Activated CD4-positive, alpha-beta T cell treated with anti-CD3 and anti-CD28 coated beads, Interleukin-2, amount 50 U/mL, for 48 hours (primary cell): ENCODE data around the gene NEK11.

Experiments used
- DNase-seq, 2 experiments: peaks; one replicate each; pipeline ENCODE4 v3.0.0-alpha.2; 2020

The NEK11 gene

DNA sequence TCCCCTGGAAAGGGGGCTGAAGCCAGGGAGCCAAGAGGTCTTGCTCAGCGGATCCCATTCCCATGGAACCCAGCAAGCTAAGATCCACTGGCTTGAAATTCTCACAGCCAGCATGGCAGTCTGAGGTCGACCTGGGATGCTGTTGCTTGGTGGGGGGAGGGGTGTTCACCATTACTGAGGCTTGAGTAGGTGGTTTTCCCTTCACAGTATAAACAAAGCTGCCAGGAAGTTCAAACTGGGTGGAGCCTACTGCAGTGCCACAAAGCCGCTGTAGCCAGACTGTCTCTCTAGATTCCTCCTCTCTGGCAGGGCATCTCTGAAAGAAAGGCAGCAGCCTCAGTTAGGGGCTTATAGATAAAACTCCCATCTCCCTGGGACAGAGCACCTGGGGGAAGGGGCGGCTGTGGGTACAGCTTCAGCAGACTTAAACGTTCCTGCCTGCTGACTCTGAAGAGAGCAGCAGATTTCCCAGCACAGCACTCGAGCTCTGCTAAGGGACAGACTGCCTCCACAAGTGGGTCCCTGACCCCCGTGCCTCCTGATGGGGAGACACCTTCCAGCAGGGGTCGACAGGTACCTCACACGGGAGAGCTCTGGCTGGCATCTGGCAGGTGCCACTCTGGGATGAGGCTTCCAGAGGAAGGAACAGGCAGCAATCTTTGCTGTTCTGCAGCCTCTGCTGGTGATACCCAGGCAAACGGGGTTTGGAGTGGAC lies 15.8 kb downstream of the NEK11 start:
- DNase-seq, result peak in 1 of 2 experiments; percentile 16

DNA sequence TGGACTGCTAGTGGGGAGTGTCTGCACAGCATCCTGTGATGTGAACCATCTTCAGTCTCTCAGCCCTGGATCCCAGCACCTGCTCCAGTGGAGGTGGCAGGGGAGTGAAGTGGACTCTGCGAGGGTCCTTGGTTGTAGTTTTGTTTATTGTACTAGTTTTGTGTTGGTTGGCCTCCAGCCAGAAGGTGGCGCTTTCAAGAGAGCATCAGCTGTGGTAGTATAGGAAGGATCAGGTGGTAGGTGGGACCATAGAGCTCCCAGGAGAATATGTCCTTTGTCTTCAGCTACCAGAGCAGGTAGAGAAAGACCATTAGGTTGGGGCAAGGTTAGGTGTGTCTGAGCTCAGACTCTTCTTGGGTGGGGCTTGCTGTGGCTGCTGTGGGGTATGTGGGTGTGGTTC lies 20.9 kb downstream of the NEK11 start:
- DNase-seq, result no peak

DNA sequence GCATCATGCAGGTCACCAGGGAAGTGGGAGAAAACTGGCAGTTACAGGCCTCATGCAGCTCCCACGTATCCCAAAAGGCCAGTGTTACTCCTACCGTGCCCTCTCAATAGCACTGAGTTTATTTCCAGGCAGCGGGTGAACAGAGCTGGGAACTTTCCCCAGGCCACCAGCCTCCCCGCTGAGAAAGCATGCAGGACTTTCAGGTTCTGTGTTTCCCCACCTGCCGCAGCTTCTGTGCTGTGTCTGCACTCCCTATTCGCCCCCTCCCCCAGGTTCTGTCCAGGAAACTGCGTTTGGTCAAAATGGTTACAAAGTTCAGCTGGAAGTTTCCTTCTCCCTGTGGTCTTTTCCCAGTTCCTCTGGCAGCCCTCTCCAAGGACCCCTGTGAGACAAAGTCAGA lies 21.4 kb downstream of the NEK11 start:
- DNase-seq, result no peak

DNA sequence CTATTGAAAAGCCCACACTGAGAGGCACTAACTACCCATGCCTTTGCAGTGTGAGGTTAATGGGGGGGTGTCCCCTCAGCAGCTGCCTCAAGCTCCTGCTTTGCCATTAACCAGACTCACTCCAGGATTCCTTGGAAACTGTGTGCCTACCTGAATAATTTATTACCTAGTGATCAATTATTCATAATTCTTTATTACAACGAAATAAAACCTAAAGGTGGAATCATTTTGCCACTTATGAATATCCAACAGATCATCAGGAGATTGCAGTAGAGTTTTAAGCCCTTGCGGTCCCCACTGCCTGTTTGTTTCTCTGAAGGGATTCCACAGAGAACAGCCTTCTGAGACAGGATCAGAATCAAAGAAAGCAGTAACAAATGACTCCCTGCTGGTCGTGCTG lies 23.3 kb downstream of the NEK11 start:
- no peak for DNase-seq

DNA sequence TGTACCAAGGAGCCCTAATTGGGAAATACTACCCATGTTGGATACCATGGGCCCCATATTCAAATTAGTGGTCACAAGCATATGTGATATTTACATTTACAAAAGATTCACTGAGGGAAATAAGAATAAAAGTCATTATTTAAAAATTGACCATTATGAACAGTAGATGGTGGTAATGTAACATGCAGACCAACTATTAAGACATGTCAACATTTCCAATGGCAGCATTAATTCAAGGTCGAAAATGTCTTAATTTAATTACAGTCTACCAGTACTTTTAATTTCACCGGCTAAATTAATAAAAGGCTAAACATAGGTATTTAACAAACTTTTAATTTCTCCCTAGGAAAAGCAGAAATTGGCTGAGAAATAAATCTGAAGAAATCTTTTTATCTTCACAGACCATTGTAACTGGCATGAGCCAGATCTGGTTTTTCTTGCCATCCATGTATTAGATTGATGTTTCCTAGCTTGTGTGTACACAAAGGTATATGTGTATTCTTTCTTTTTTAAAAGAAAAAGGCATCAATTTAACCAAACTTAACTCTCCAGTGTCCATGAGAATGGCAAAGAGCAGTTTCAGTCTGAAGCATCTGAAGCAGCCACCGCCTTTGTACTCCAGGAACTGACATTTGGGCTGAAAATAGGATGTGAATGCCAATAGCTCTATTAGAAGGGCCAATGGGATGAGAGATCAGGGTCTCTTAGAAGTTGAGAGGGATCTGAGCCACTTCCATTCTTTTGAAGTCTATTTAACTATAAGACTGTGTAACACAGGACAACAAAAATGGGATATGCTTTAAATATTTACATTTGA lies 26.6 kb downstream of the NEK11 start:
- DNase-seq, result no peak

DNA sequence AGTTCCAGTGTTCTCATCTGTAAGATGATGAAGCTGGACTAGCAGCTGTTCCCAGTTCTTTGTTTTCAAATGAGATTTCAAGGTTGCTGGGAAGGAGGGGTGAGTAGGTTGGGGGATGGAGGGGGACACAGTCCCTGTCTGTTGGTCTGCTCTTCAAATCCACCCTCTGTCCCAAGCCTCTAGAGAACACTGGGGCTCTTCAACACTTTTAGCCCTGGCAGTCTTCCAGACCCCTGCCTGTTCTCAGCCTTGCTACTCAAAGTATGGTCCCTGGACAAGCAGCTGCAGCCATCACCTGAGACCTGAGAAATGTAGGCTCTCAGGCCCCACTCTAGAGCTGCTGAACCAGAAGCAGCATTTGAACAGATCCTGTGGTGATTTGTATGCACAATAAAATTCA lies 41.3 kb downstream of the NEK11 start:
- DNase-seq, result no peak

DNA sequence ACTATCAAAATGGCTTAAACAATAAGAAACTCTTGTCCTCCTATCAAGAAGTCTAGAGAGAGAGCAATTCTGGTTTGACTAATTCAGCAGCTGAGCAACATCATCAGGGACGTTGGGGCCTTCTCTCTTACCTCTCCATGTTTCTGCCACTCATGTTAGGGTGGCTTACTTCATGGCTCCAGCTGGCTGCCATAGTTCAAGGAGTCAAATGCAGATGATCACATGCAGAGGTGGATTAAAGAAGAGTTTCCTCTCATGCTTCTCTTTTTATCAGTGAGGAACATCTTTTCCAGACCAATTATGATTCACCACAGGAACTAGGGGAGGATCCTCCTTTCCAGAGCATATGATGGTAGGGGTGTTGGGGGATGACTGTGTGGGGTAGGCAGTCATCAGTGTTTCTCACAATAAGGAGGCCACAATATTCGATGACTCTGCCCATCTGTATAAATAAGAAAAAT lies 45.5 kb downstream of the NEK11 start:
- no peak for DNase-seq

DNA sequence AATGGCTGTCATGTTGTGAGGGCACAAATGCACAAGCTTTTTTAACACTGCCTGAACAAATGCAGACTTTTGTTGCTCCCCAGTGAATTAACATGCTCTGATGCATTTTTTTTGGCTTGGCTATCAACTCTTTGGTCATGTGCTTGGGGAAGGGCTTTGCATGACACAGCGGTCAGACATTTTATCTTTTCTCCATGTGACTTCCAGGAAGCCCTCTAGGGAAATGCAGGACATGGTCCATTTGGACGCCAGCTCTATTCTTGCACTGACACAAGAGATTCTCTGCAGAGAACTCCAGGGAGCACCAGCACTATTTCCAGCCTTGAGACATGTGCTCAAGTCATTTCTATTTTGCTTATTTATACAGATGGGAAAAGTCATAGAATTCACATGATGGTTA lies 46.2 kb downstream of the NEK11 start:
- no peak for DNase-seq

DNA sequence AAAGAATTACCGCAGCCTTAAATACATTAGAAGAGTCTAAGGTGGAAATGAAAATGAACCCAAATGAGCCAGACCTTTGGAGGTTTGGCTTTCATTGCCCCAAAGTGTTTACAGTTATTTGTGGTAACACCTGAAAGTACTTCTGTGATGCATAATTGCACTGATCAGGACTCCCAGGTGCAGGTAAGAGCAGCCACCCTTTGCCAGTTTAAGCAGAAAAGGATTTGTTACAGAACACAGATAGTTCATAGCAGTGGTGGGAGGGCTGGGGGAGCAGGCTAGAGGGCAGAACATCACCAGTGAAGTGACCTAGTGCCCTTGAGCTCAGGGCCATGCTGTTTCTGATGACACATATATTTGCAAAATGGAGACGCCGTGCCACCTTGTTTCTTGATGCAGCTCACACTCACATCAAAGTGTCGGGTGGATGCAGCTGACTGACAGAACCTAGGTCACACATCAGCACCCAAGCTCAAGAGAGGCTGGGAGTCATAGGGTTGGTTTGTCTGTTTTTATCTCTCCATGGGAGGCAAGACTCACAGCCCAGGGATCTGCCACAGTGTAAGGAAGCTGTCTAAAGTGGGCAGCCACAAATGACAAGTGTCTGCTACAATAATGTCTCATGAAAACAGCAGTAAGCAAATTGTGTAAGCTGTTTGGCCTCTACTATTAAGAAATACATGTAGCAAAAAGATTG lies 49.1 kb downstream of the NEK11 start:
- no peak for DNase-seq

DNA sequence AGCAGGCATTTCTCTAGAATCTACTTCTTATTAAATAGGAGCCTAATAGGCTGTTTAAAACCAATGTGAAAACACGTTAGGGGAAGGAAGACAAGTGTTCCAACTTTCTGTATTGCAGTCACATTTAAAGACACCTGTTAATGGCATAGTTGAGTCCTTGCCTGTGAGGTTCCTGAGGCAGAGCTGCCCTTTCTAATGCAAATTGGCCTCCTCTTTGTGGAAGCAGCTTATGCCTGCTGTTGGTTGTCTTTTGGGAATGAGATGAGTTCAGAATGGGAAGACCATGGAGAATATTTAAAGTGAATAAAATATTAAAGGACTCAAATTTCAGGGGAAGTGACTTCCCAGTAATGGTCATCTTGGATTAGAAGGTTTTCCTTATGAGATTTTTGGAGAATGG lies 51.2 kb downstream of the NEK11 start:
- DNase-seq, result no peak

DNA sequence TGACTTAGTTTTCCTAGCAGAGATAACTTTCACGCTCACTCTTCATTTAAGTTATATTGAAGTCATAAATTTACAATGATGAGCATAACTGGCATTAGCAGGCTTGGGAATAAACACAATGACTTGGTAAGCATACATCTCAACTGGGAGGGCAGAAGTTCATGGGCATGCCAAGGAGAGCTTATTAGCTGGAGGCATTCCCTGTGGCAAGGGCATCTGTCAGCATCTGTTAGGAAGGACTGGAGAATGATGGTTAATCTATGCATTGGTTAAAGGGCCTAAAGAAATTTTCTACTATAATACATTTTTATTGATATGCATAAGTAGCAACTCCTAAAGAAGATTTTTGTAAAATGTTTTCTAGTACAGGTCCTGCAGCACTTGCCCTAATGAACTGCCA lies 52.4 kb downstream of the NEK11 start:
- DNase-seq, result no peak

DNA sequence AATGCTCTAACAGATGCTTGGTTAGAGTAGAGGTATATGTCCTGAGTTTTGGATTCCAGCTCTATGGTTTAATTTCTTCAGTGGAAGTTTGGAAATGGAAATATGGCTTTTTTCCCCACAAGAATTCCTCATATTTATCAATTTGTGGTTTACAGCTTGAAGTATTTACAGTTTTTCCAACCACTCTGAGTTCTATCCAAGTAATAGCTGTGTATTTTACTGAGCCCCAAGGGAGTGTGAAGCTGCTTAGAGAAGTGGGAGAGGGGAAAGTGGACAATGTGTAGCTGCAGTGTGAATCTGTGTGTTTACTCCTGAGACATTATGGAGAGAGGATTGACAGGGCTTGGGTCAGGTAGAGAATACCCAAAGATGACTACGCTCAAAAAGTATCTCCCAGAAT lies 54.5 kb downstream of the NEK11 start:
- no peak for DNase-seq

DNA sequence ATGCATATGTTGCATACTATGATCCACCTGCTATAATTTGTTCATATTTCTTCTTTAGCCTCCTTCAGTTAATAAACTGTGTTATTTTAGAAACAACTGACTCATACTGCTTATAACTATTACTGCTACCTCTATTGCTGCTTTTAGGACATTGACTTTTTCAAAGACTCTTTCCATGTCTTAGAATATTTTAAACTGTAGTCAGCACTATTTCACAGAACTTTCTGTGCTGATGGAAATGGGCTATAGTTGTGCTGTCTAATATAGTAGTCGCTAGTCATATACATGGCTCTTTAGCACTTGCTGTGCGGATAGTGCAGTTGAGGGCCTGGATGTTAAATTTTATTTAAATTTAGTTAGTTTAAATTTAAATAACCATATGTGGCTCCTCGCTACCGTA lies 55.6 kb downstream of the NEK11 start:
- DNase-seq, result no peak

DNA sequence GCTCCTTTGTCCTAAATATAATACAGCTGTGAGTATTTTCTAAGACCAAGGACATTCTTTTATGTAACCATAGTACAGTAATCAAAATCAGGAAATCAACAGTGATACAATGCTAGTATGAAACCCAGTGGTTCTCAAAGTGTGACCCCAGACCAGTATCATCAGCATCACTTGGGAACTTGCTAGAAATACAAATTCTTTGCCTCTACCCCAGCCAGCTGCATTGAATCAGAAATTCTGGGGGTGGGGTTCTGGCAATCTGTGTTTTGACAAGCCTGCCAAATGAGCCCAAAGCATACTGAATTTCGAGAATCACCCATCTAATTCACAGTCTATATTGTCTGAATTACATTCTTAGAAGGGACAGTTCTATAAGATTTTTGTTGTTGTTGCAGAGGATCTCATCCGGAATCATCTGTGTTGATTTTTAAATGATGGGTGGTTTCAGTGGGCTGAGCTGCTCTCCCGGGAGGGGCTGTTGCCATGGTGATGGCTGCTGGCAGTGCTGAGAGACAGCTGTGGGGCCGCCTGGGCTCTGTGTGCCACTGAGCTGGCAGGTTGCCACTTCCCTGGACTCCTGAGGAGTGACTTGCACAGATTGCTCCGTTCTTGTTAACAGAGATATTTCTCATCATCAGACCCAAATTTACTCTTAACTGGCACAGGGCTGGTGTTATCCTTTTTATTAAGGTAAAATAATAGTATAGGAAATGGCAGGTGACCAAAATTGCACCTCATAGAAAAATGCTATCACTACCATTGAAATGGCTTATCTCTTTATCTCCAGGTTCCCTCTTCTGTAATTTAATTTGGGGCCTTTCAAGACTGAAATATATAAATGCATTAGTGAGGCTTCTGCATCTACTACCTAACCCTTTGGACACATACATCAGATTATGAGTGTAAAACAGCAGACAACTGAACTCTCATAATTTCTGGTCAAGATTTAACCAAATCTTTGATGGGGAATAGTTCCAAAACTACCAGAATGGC lies 56.5 kb downstream of the NEK11 start:
- DNase-seq, result no peak

DNA sequence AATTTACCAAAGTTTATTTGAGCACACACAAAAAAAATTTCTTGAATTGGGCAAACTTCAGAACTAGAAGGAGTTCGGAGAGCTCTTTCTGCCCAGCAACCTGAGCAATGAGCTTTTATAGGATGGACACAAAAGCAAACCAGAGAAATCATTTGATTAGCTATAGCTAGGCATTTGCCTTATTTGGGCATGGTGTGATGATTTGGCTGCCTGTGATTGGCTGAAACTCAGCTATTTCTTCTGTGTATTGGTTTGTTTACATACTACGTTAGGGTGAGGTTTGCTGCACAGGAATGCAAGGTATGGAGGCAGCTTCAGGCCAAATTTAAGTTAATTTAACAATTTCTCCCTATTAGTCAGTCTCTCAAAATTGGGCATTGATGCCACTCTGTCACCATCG lies 65.1 kb downstream of the NEK11 start:
- DNase-seq, result no peak

DNA sequence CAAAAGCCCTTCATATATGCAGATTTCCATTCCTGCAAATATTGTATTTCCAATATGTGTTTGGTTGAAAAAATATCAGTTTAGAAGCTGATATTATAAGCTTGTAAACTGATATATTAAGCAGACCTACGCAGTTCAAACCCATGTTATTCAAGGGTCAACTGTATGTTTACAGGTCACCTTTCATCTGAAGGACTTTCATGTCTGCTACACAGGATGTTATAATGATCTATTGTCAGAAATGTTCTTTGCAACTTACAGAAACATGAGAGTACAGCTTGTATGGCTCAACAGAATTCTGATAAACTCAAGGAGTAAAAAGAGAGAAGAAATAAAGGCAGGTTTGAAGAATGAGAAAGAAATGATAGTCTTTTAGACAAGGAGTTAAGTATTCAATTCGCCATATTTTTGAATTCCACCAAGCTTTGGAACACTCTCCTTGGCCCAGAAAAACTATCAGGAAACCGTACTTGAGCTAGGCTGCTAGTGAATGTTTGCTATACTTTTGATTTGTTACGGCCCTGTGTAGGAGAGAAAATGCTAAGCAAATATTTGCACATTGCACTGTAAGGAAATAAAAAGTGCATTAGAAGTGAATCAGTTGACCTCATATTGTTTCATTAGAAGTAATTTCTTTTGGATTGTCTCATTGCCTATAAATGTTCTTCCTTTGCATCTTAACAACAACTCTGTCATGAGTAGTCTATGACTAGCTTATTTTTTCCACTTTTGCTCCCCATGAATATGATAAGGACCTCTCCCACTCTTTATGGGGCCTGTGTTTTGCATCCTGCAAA lies 81.2 kb downstream of the NEK11 start:
- DNase-seq, result no peak

DNA sequence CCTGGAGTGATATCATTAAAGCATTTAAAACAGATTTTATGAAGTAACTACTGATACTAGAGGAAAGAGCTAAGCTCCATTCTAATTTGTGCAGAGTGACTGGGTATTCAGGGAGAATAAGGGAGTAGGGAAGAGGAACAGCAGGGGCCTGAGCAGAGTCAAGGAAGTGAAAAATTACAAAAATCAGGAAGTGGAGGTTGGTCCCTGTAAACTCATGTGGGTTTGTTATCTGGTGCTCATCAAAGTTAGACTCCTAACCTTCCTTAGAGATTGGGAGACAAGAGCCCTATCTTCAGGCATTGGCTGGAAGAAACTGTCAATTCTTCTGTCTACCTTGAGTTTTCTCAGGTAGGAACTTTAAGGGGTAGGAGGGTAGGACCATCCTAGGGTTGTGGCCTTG lies 82.5 kb downstream of the NEK11 start:
- DNase-seq, result no peak

DNA sequence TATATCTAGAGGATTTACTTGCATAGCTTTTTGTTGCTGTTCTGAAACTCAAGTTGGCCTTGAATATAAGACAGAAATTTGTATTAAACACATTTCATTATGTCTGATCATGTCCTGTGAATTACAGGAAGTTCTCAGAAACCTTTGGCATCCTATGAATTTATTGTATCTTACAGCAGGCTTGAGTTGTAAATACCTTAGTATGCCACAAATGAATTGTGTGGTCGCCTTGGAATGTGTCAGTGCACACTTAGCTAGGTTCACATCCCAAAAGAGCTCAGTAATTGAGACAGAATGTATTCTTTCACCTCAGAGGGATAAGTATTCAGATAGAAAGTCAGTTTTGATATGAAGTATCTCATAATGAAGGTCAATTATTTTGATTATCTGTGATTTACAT lies 83.4 kb downstream of the NEK11 start:
- no peak for DNase-seq

DNA sequence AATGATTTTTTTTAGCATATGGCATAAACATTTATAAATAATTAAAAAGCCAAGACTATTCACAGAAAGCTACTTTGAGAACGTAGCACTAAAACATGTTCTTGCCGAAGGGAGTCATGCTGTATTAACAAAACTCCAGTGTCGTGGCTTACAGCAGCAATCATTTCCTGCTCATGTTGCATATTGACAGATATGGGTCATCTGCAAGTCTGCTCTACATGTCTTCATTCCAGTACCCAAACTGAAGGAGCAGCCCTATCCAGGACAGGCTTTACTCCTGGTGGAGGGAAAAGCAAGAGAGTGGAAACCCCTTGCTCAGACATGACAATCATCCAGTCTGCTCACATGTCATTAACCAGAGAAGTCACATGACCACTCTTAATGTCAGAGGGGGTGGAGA lies 87.6 kb downstream of the NEK11 start:
- DNase-seq, result no peak

DNA sequence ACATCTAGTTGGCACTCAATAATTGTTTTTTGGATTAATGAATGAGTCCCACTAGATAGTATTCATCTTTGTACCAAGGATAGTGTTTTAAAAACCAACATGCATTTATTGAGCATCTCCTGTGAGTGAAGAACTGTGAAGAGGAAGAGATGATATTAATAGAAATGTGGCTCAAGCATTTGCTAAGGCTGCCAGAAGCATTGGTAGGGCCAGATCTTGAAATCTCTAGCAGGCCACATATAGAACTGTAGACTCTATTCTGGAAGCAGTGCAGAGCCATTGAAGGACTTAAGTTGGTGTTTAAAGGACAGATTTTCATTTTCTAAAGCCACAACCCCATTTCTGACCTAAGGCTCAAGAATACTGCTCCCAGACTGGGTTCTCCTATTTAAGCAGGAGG lies 99.0 kb downstream of the NEK11 start:
- DNase-seq, result no peak

DNA sequence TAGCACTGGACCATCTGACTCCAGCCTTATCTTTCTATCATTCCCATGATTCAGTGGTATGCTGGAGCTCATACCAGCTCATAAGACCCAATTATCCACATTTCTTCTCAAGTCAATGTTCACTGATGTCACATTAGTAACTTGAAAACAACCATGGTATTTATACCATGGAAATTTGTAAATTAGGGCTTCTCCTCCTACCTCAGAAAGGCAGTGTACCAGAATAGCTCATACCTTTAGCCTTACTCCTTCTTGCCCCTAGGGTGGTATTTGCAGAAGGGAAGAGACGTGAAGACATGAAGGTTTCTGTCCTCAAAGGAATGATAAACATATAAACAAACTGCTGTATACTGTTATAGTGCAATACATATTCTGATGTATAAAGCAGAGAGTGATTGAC lies 114.2 kb downstream of the NEK11 start:
- DNase-seq, result no peak

DNA sequence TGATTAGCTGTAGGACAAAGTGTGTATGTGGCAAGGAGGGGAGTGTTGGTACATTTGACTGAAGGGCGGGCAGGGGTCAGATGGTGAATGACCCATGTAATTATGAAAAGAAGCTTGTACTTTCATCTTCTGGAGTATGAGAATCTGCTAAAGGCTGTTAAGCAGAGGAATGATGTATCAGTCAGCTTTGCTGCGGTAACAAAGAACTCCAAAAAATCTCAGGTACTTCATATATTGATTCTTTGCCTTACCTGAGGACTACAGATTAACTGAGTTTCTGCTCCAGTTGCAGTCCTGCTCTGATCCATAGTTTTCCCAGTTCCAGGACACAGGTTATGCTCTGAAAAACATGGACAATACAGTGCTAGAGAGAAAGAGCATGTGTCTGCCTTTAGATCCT lies 115.1 kb downstream of the NEK11 start:
- DNase-seq, result no peak
